ENCODE results near the gene CD226.
"Not testable (repeated sequence)": the region's sequence is repeated elsewhere in the genome, so short reads cannot be mapped to it uniquely, and the experiment has no call there.

The CD226 gene

DNA sequence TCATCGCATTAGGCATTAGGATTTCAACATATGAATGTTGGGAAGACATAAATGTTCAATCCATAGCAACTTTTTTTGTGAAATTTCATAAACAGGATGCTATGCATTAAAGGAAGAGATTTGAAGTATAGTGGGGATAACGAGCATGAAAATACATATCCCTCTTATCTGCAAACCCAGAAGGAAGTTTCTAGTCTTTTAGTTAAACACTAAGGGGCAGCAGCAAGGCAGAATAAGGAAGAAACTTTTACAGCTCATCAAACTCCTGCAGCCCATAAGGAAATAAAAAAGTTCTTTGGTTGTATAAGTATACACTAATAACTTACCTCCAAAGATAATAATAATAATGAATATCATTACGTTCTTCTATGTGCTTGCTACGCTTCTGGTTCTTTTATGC, 81.5 kb downstream of the CD226 start:
- Histone ChIP-seq H3K27me3 (ENCODE audit: low read length) (no peaks in the 10 kb centered on the region), H3K79me2 (ENCODE audit: insufficient read depth, low read length) (no peaks in the 10 kb centered on the region), H3K36me3 (ENCODE audit: low read length) (no peaks in the 10 kb centered on the region), H3F3A (ENCODE audit: insufficient read depth) (no peaks in the 10 kb centered on the region), H3K9me3 (ENCODE audit: insufficient read depth, low read length) (no peaks in the 10 kb centered on the region), H3K9me2 (replicated peaks; ENCODE audit: insufficient read depth, low read length) (no peaks in the 10 kb centered on the region), H4K20me1 (ENCODE audit: low read depth, low read length) (no peaks in the 10 kb centered on the region), H3K4me2 (ENCODE audit: low read depth, low read length, poor library complexity, severe bottlenecking) (no peak overlapping the region), H3K4me3 (ENCODE audit: insufficient read depth, low read length, poor library complexity, severe bottlenecking) (no peak overlapping the region), H2AFZ (ENCODE audit: low read depth, low read length, severe bottlenecking) (no peak overlapping the region), H3K9ac (ENCODE audit: low read length) (no peak overlapping the region), H3K27ac (ENCODE audit: low read depth, low read length) (no peak overlapping the region)
- TF ChIP-seq, protein P1, sequence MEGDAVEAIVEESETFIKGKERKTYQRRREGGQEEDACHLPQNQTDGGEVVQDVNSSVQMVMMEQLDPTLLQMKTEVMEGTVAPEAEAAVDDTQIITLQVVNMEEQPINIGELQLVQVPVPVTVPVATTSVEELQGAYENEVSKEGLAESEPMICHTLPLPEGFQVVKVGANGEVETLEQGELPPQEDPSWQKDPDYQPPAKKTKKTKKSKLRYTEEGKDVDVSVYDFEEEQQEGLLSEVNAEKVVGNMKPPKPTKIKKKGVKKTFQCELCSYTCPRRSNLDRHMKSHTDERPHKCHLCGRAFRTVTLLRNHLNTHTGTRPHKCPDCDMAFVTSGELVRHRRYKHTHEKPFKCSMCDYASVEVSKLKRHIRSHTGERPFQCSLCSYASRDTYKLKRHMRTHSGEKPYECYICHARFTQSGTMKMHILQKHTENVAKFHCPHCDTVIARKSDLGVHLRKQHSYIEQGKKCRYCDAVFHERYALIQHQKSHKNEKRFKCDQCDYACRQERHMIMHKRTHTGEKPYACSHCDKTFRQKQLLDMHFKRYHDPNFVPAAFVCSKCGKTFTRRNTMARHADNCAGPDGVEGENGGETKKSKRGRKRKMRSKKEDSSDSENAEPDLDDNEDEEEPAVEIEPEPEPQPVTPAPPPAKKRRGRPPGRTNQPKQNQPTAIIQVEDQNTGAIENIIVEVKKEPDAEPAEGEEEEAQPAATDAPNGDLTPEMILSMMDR (IDR thresholded peaks at IDR 0.05; ENCODE audit: insufficient read depth, low read length, poor library complexity, severe bottlenecking): no peak
- no peak for TF ChIP-seq EZH2phosphoT487 (conservative IDR thresholded peaks at IDR 0.05; ENCODE audit: low read length)

DNA sequence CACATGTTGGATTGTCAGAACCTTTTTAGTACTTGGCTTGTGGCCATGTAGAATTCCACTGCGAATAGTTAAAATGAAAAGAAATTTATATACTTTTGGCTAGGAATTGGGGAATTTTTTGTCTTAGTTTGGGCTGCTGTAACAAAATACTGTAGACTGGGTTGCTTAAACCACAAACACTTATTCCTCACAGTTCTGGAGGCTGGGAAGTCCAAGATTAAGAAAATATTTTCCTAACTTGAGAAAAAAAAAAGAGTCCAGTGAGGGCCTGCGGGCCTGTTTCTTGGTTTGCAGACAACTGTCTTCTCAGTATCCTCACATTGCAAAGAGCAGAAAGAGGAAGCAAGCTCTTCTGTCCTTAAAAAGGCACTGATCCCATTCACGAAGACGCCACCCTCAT, 81.9 kb downstream of the CD226 start:
- no peak overlapping the region for H2AFZ ChIP-seq (ENCODE audit: low read depth, low read length, severe bottlenecking)
- H3K9ac ChIP-seq (ENCODE audit: low read length): no peak overlapping the region
- TF ChIP-seq EZH2phosphoT487 (conservative IDR thresholded peaks at IDR 0.05; ENCODE audit: low read length): no peak
- TF ChIP-seq, protein P1 (IDR thresholded peaks at IDR 0.05; ENCODE audit: insufficient read depth, low read length, poor library complexity, severe bottlenecking): no peak
- H3K9me2 ChIP-seq (replicated peaks; ENCODE audit: insufficient read depth, low read length): no peaks in the 10 kb centered on the region
- no peak overlapping the region for H3K4me2 ChIP-seq (ENCODE audit: low read depth, low read length, poor library complexity, severe bottlenecking)
- H3K27me3 ChIP-seq (ENCODE audit: low read length): no peaks in the 10 kb centered on the region
- H3K9me3 ChIP-seq (ENCODE audit: insufficient read depth, low read length): no peaks in the 10 kb centered on the region
- H4K20me1 ChIP-seq (ENCODE audit: low read depth, low read length): no peaks in the 10 kb centered on the region
- H3F3A ChIP-seq (ENCODE audit: insufficient read depth): no peaks in the 10 kb centered on the region
- H3K27ac ChIP-seq (ENCODE audit: low read depth, low read length): no peak overlapping the region
- no peak overlapping the region for H3K4me3 ChIP-seq (ENCODE audit: insufficient read depth, low read length, poor library complexity, severe bottlenecking)
- H3K36me3 ChIP-seq (ENCODE audit: low read length): no peaks in the 10 kb centered on the region
- no peaks in the 10 kb centered on the region for H3K79me2 ChIP-seq (ENCODE audit: insufficient read depth, low read length)

DNA sequence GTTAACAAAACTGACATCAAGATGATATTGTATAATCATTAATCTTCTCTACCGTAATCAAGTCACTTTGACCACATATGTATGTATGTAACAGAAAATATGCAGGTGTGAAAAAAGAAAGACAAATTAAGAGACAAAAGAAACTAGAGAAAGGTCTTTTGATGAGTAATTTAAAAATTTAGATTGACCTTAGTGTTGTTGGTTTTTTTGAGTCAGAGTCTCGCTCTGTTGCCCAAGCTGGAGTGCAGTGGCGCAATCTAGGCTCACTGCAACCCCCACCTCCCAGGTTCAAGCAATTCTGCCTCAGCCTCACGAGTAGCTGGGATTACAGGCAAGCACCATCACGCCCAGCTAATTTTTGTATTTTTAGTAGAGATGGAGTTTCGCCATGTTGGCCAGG, 82.9 kb downstream of the CD226 start:
- not testable (repeated sequence) for H3K9me2 ChIP-seq (replicated peaks; ENCODE audit: insufficient read depth, low read length); H3K4me3 ChIP-seq (ENCODE audit: insufficient read depth, low read length, poor library complexity, severe bottlenecking); H2AFZ ChIP-seq (ENCODE audit: low read depth, low read length, severe bottlenecking); H3K27me3 ChIP-seq (ENCODE audit: low read length); H3K27ac ChIP-seq (ENCODE audit: low read depth, low read length); H3K79me2 ChIP-seq (ENCODE audit: insufficient read depth, low read length); H4K20me1 ChIP-seq (ENCODE audit: low read depth, low read length); H3K9me3 ChIP-seq (ENCODE audit: insufficient read depth, low read length); H3K36me3 ChIP-seq (ENCODE audit: low read length); H3F3A ChIP-seq (ENCODE audit: insufficient read depth); H3K4me2 ChIP-seq (ENCODE audit: low read depth, low read length, poor library complexity, severe bottlenecking); H3K9ac ChIP-seq (ENCODE audit: low read length)

DNA sequence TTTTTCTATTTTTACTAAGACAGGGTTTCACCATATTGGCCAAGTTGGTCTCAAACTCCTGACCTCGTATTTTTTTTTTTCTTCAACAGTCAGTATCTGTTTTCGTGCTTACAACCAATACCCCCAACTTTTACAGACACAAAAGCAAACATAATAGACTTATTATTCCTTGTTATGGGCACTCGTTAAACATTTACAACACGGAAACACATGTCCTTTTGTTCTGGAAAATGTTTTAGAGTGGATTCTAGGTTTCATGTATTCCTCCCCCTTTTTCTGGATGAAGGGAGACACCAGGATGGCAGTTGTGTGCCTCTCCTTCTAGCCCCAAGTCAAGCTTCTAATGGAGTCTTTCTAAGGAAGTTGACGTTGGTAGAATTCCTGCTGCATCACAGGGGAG, 88.8 kb downstream of the CD226 start:
- Histone ChIP-seq H3K27ac (ENCODE audit: low read depth, low read length) (no peak overlapping the region), H3K9me3 (ENCODE audit: insufficient read depth, low read length) (no peaks in the 10 kb centered on the region), H3K36me3 (ENCODE audit: low read length) (no peaks in the 10 kb centered on the region)

More for the DNA sequence above, 88.8 kb downstream of the CD226 start:
- Histone ChIP-seq H3K4me3 (ENCODE audit: insufficient read depth, low read length, poor library complexity, severe bottlenecking) (no peak overlapping the region), H4K20me1 (ENCODE audit: low read depth, low read length) (no peaks in the 10 kb centered on the region), H3K27me3 (ENCODE audit: low read length) (no peaks in the 10 kb centered on the region), H3K79me2 (ENCODE audit: insufficient read depth, low read length) (no peaks in the 10 kb centered on the region), H3F3A (ENCODE audit: insufficient read depth) (no peaks in the 10 kb centered on the region), H3K9ac (ENCODE audit: low read length) (no peak overlapping the region), H3K9me2 (replicated peaks; ENCODE audit: insufficient read depth, low read length) (no peaks in the 10 kb centered on the region), H2AFZ (ENCODE audit: low read depth, low read length, severe bottlenecking) (no peak overlapping the region), H3K4me2 (ENCODE audit: low read depth, low read length, poor library complexity, severe bottlenecking) (no peak overlapping the region)
- TF ChIP-seq EZH2phosphoT487 (conservative IDR thresholded peaks at IDR 0.05; ENCODE audit: low read length): no peak
- TF ChIP-seq, protein P1 (IDR thresholded peaks at IDR 0.05; ENCODE audit: insufficient read depth, low read length, poor library complexity, severe bottlenecking): no peak

Data from SU-DHL-6 (cell line).